K562 (cell line): ENCODE measurements around the gene NMT2. TPM values are rescaled to one million over a fixed set of nuclear protein-coding genes. Genes with fewer than 3 reads are reported as not detected.

Source experiments
- ATAC-seq: fragments of 200-7000 bp; cut with Tn5 transposase; 3 replicates; pipeline ENCODE4 v1.9.1; 2020; ENCODE audit warnings: moderate library complexity
- BruUV-seq: library from RNA; stranded (reverse); fragments of 400-500 nt; replicated peaks from 2 replicates; lab custom pipeline; 2021; lab: Mats Ljungman, UMichigan
- CTCF ChIA-PET: fragments of 300-600 bp; formaldehyde crosslinking; extraction: SDS; loops from one replicate; lab custom pipeline; 2021; ENCODE audit warnings: low intra/inter-chr PET ratio; lab: Yijun Ruan, JAX
- POLR2A ChIA-PET: fragments of 300-600, 350-650 bp; sonication (Branson Sonifier 250); formaldehyde crosslinking; extraction: SDS; loops from one replicate; lab custom pipeline; 2021; ENCODE audit warnings: antibody characterized with exemption, inconsistent platforms; lab: Yijun Ruan, JAX
- DNase-seq, 4 experiments: peaks; one replicate each; pipeline versions ENCODE4 v3.0.0 to v3.0.0-alpha.2; 2011 to 2018; ENCODE audit warnings: low spot score in 3 of 4, mixed read lengths in 3 of 4; ENCODE audit errors: extremely low read depth in 1 of 4
- FAIRE-seq: peaks from 2 replicates; lab custom pipeline; 2011; peaks lifted over from hg19 to GRCh38; lab: Jason Lieb, UNC
- H2AFZ ChIP-seq: 2 replicates; pipeline ENCODE4 v1.6.0; 2011; ENCODE audit warnings: low read depth, low read length, control low read depth, inconsistent platforms
- H3K27ac ChIP-seq: fragments of 200-600 bp; 3 replicates; pipeline ENCODE4 v1.8.0; 2011; ENCODE audit warnings: low read depth, mild to moderate bottlenecking, control low read depth, inconsistent platforms, low read length, moderate library complexity, mixed read lengths; ENCODE audit errors: extremely low read depth
- H3K27me3 ChIP-seq, 2 experiments: fragments of 300-600 bp in 1 of 2; 2 replicates in 1 of 2; 3 replicates in 1 of 2; pipeline versions ENCODE4 v1.6.0 to v1.8.0; 2011; ENCODE audit warnings: inconsistent platforms in 2 of 2, low read length in 2 of 2, mild to moderate bottlenecking in 1 of 2, mixed read lengths in 1 of 2, moderate library complexity in 1 of 2; ENCODE audit not compliant: control insufficient read depth in 2 of 2, insufficient read depth in 2 of 2
- H3K36me3 ChIP-seq: fragments of 300-600 bp; 3 replicates; pipeline ENCODE4 v1.8.0; 2011; ENCODE audit warnings: mild to moderate bottlenecking, low read length, inconsistent platforms; ENCODE audit not compliant: control insufficient read depth, insufficient read depth
- H3K4me1 ChIP-seq, 2 experiments: fragments of 200-600 bp in 1 of 2; replicated peaks in 1 of 2; 2 replicates in 1 of 2; 3 replicates in 1 of 2; pipeline versions ENCODE4 v1.5.1 to v1.8.0; 2011; ENCODE audit warnings: inconsistent platforms in 2 of 2, low read length in 2 of 2, mild to moderate bottlenecking in 1 of 2, mixed read lengths in 1 of 2, moderate library complexity in 1 of 2; ENCODE audit not compliant: control insufficient read depth in 2 of 2, insufficient read depth in 2 of 2
- H3K4me2 ChIP-seq: 2 replicates; pipeline ENCODE4 v1.6.1; 2011; ENCODE audit warnings: low read length, control low read depth, inconsistent platforms, mixed read lengths; ENCODE audit not compliant: insufficient read depth
- H3K4me3 ChIP-seq: fragments of 200-600 bp; sonication (generic), shearing (Covaris generic); 2 replicates; pipeline ENCODE4 v1.5.1; 2016; ENCODE audit warnings: control low read depth, inconsistent platforms
- H3K79me2 ChIP-seq: fragments of 200-600 bp; 3 replicates; pipeline ENCODE4 v1.8.0; 2011; ENCODE audit warnings: low read length, inconsistent platforms; ENCODE audit not compliant: control insufficient read depth, insufficient read depth
- H3K9ac ChIP-seq, 2 experiments: 2 replicates each; pipeline versions ENCODE4 v1.6.0 to v1.6.1; 2011; ENCODE audit warnings: low read depth in 2 of 2, low read length in 2 of 2, control low read depth in 1 of 2, inconsistent platforms in 1 of 2, mild to moderate bottlenecking in 1 of 2, mixed read lengths in 1 of 2; ENCODE audit not compliant: insufficient read depth in 1 of 2
- H3K9me1 ChIP-seq: one replicate; pipeline ENCODE4 v1.6.0; 2011; ENCODE audit warnings: inconsistent platforms, mild to moderate bottlenecking, low read length, moderate library complexity; ENCODE audit not compliant: control insufficient read depth, insufficient read depth
- H3K9me3 ChIP-seq: replicated peaks from 2 replicates; pipeline ENCODE4 v1.5.1; 2011; ENCODE audit warnings: low read depth, low read length, inconsistent platforms; ENCODE audit not compliant: control insufficient read depth, insufficient read depth
- H4K20me1 ChIP-seq: replicated peaks from 2 replicates; pipeline ENCODE4 v1.6.1; 2011; ENCODE audit warnings: low read length, inconsistent platforms, mixed read lengths; ENCODE audit not compliant: control insufficient read depth, insufficient read depth
- ARID4B ChIP-seq: sonication (generic); formaldehyde crosslinking; IDR thresholded peaks from 2 replicates; pipeline ENCODE4 v1.8.0; 2022; ENCODE audit warnings: mild to moderate bottlenecking, missing genetic modification reagents
- ELF4 ChIP-seq: fragments of 450-650 bp; formaldehyde crosslinking; IDR thresholded peaks from 2 replicates; pipeline ENCODE4 v1.4.0; 2022; ENCODE audit warnings: missing genetic modification characterization
- NFRKB ChIP-seq: fragments of 450-650 bp; IDR thresholded peaks from 2 replicates; pipeline ENCODE4 v1.6.1; 2016; ENCODE audit warnings: low read depth
- SMARCC2 ChIP-seq: fragments of 450-650 bp; IDR thresholded peaks from 2 replicates; pipeline ENCODE4 v1.6.1; 2017; ENCODE audit warnings: antibody characterized with exemption, moderate library complexity, mild to moderate bottlenecking, low read depth
- SPI1 ChIP-seq: IDR thresholded peaks from 2 replicates; pipeline ENCODE4 v1.6.1; 2011; ENCODE audit warnings: low read depth, low read length, control low read depth, borderline replicate concordance
- ZNF121 ChIP-seq: sonication (generic); formaldehyde crosslinking; conservative IDR thresholded peaks from 2 replicates; pipeline ENCODE4 v1.8.0; 2022; ENCODE audit warnings: missing genetic modification reagents
- ZNF584 ChIP-seq: fragments of 200-800 bp; sonication (Bioruptor generic); IDR thresholded peaks from 2 replicates; pipeline ENCODE4 v1.6.1; 2016; ENCODE audit warnings: low read depth, mild to moderate bottlenecking, missing genetic modification characterization, missing compliant biosample characterization
- WGBS: fragments of 100-300 bp; shearing (Covaris generic); methylation state at CpG from one replicate; pipeline ENCODE4 v1.1.6; 2016; ENCODE audit warnings: low coverage, mixed read lengths; ENCODE audit not compliant: insufficient coverage; ENCODE audit errors: missing lambda C conversion rate; 5-methylcytosine and 5-hydroxymethylcytosine counted together
- in situ Hi-C: fragments of 300-500 bp; cut with MboI; formaldehyde crosslinking; loops from 4 replicates; pipeline ENCODE4 v1.15.0; 2018; ENCODE audit warnings: inconsistent platforms, mixed read lengths
- intact Hi-C: fragments of 100-400 bp; cut with micrococcal nuclease; formaldehyde crosslinking; loops from 2 replicates; pipeline ENCODE4 v1.14.2; 2022
- polyA plus RNA-seq, 8 experiments: library from polyadenylated mRNA; depleted of rRNA in 4 of 8; stranded (reverse) in 5 of 8; unstranded in 3 of 8; fragments of >200 nt; fragmentation: Nextera tagmentation in 2 of 8; fragmentation: Illumina TruSeq in 1 of 8; extraction: Ambion mirVana in 2 of 8; extraction: Trizol in 1 of 8; gene quantifications; 2 replicates each; pipeline versions ENCODE4 v1.2.1 to v1.2.3, GENCODE V29; 2011 to 2014; ENCODE audit warnings: inconsistent platforms in 1 of 8, missing spikeins in 1 of 8
- total RNA-seq, 7 experiments: library from RNA; depleted of rRNA in 6 of 7; stranded (reverse); fragments of >200 nt in 6 of 7; fragmentation: Illumina TruSeq in 2 of 7; extraction: Trizol in 2 of 7; gene quantifications; 2 replicates each; pipeline versions ENCODE4 v1.2.1 to v1.2.3, GENCODE V29; 2011 to 2021; ENCODE audit warnings: low replicate concordance in 1 of 7

The NMT2 gene
- total and polyA plus RNA-seq, 9 of the 15 experiments (the other 6 are each of a cell fraction or from before 2014, with no cell fraction given) = 5.2 to 15.9 (median 10.8) TPM

DNA sequence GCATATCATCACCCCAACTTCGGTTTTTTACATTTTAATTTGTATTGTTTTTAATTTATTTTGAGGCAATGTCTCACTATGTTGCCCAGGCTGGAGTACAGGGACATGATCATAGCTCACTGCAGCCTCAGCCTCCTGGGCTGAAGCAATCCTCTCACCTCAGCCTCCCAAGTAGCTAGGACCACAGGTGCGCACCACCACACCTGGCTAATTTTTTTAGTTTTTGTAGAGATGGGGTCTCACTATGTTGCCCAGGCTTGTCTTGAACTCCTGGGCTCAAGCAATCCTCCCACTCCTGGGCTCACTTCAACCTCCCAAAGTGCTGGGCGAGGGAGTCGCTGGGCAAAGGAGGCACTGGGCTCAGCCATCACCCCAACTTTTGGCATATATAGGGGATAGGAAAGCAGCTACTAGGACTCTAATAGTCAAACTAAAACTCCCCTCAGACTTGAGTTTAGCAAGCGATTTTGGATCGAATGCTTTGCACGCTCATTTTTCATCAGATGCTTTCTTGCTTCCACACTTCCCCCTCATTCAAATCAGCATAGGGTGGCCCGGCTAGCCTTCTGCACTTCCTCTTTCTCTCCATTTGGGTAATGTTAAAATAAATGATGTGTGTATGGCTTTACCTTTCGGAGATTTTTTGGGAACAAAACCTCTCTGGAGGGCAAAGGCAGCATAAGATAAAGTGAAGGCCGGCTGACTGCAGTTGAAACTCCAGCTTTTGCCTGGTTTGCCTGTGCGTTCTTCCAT lies 20.8 kb upstream of the NMT2 start:
- Histone ChIP-seq H3K9ac (no peak overlapping the region), H3K9me1 (no peaks in the 10 kb centered on the region), H2AFZ (peak overlapping the region; percentile 58; the same call in 1 of the 2 replicates), H3K36me3 (no peaks in the 10 kb centered on the region), H3K27me3 (peaks cover 2 to 10% of the 10 kb centered on the region in 2 experiments; a peak in 2 of 5 replicates), H3K4me3 (no peak overlapping the region), H3K4me2 (no peak overlapping the region), H4K20me1 (no peaks in the 10 kb centered on the region), H3K27ac (no peak overlapping the region), H3K79me2 (no peaks in the 10 kb centered on the region), H3K4me1 (no peaks in the 10 kb centered on the region; a peak in 2 of 5 replicates), H3K9me3 (no peaks in the 10 kb centered on the region)
- no peak for DNase-seq
- FAIRE-seq = no peak
- 25% methylated on average over 11 of the region's 11 CpGs for WGBS
- TF ChIP-seq SMARCC2 (no peak), SPI1 (peak; percentile 99), ZNF121 (CRISPR knock-in tag) (peak; percentile 62)
- ChIA-PET POLR2A (interaction anchor here (0.6 to 1.1 kb wide), 6 partner anchors 8 to 610 kb away, joined by 3 to 5 read pairs (median 3); no protein-coding TSS in a partner anchor), CTCF (no interaction called here)
- intact Hi-C loops = no loop called here
- ATAC-seq = no peak
- no TSS peak for BruUV-seq
- in situ Hi-C loops = no loop called here

DNA sequence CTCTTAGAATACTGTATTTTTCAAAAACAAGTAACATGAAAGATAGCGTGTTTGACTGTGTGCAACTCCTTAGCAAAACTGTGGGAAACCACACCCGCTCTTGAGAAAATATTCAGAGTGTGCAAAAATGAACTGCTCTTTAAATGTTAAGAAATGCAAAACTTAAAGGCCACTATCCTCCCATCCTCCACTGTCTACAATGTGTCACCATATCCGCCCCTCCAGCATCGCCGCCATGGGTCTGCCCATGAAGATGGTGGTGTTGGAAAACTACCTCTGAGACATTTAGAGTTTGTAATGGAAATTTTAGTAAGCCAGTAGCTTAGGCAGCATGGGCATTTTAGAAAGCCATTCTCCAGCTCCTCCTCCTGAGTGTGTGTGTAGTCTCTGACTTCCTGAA lies 20.1 kb upstream of the NMT2 start:
- no peak for FAIRE-seq
- Histone ChIP-seq H3K9me3 (no peaks in the 10 kb centered on the region), H4K20me1 (no peaks in the 10 kb centered on the region), H3K4me3 (no peak overlapping the region), H3K4me1 (no peaks in the 10 kb centered on the region; a peak in 2 of 5 replicates), H3K27ac (no peak overlapping the region), H3K9me1 (no peaks in the 10 kb centered on the region), H2AFZ (0 out of 2 replicates have a peak overlapping the region, but pooled peaks have one; percentile 12), H3K36me3 (no peaks in the 10 kb centered on the region), H3K4me2 (no peak overlapping the region), H3K79me2 (no peaks in the 10 kb centered on the region), H3K9ac (no peak overlapping the region), H3K27me3 (peaks cover 2 to 12% of the 10 kb centered on the region in 2 experiments; a peak in 2 of 5 replicates)
- in situ Hi-C loops = no loop called here
- WGBS = 50% methylated on average over 5 of the region's 5 CpGs
- no peak for DNase-seq
- ChIA-PET CTCF (no interaction called here), POLR2A (interaction anchor here (0.6 to 0.9 kb wide), 2 partner anchors 13 to 611 kb away, joined by 3 read pairs; no protein-coding TSS in a partner anchor)
- intact Hi-C loops = no loop called here
- BruUV-seq = no TSS peak
- ATAC-seq = no peak
- TF ChIP-seq NFRKB = no peak
- no peak for TF ChIP-seq ARID4B (CRISPR knock-in tag)
- TF ChIP-seq ZNF584 = no peak
- TF ChIP-seq ELF4 (CRISPR knock-in tag) = no peak
